Epithelial cell of umbilical artery (primary cell): ENCODE results near the gene DLX1. TPM values are rescaled to one million over a fixed set of nuclear protein-coding genes. Genes with fewer than 3 reads are reported as not detected.

Experiments used
- total RNA-seq: library from RNA; depleted of rRNA; stranded (reverse); fragments of >200 nt; gene quantifications from 2 replicates; pipeline ENCODE4 v1.2.3, GENCODE V29; 2014

Gene DLX1
- 0.32 TPM in 1 of 2 replicates, not detected in the other for total RNA-seq

DNA sequence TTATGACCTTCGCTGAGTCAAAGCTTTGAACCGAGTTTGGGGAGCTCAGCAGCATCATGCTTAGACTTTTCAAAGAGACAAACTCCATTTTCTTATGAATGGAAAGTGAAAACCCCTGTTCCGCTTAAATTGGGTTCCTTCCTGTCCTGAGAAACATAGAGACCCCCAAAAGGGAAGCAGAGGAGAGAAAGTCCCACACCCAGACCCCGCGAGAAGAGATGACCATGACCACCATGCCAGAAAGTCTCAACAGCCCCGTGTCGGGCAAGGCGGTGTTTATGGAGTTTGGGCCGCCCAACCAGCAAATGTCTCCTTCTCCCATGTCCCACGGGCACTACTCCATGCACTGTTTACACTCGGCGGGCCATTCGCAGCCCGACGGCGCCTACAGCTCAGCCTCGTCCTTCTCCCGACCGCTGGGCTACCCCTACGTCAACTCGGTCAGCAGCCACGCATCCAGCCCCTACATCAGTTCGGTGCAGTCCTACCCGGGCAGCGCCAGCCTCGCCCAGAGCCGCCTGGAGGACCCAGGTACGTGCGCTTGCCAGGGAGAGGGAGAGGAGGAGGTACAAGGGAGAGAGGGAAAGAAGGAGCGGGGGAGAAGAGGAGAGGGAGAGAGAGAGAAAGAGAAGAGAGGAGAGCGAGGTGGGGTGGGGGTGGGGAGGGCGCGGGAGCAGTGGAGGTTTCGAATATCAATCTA, at the start of gene DLX1:
DLX1 (plus strand) TSS at position 48 of the 700 bp plus-strand sequence; CDS start at position 219, 171 bp downstream.

DNA sequence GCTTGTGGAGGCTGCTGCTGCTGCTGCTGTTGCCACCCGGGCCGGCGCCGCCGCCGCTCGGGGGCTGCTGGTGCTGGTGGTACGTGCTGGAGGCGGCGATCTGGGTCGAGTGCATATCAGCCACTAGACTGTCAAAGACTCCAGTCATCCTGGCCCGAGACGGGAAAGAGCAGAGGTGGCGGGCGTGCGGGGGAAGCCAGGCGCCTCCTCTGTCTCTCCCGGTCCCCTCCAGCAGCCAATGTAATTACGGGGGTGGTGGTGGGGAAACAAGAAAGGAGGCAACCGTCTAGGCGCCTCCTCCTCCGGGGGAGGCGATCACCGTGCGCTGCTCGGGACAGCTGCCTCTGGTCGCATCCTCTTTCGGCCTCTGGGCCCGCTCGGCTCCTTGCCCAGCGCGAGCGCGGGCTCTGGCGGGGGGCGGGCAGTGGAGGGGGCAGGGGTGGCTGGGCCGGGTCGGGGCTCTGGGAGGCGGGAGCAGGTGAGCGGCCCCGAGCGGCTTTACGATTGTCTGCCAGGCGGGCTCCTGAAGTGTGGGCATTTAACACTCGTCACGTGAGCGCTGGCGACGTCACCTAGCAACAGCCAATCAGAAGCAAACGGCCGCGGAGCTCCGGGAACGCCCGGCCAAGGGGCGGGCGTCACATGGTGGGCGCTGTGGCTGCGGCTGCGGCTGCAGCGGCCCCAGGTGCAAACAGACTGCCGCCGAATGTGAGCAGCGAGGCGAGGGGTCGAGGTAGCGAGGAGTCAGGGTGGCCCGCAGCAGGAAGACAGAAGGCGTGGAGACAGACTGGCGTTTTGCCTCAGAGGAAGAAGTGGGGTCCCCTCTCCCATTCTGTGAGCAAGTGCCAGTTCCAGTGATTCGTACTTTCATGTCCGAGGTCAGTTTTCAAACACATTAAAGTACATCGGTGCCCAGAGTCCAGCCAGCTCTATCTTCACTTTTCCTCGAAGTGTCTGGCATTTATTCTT, 17.4 kb downstream of the DLX1 start, which contains the start of gene DLX2:
DLX2 (minus strand) TSS at position 510 of the 969 bp plus-strand sequence; CDS start at position 148, 362 bp downstream.

Other genes starting within 250 kb of the DLX1 start
- 15.6 and 19.9 TPM in 2 replicates for gene SLC25A12, start 191.3 kb upstream of the DLX1 start, total RNA-seq
- 48.4 and 68.1 TPM in 2 replicates for gene HAT1, start 163.0 kb upstream of the DLX1 start, total RNA-seq
- gene METAP1D, start 85.6 kb upstream of the DLX1 start, total RNA-seq, result 3.9 and 4.4 TPM in 2 replicates
- gene DLX2, start 17.4 kb downstream of the DLX1 start, total RNA-seq, result not detected in 2 replicates